ENCODE measurements around the gene ERI3.

Gene ERI3

DNA sequence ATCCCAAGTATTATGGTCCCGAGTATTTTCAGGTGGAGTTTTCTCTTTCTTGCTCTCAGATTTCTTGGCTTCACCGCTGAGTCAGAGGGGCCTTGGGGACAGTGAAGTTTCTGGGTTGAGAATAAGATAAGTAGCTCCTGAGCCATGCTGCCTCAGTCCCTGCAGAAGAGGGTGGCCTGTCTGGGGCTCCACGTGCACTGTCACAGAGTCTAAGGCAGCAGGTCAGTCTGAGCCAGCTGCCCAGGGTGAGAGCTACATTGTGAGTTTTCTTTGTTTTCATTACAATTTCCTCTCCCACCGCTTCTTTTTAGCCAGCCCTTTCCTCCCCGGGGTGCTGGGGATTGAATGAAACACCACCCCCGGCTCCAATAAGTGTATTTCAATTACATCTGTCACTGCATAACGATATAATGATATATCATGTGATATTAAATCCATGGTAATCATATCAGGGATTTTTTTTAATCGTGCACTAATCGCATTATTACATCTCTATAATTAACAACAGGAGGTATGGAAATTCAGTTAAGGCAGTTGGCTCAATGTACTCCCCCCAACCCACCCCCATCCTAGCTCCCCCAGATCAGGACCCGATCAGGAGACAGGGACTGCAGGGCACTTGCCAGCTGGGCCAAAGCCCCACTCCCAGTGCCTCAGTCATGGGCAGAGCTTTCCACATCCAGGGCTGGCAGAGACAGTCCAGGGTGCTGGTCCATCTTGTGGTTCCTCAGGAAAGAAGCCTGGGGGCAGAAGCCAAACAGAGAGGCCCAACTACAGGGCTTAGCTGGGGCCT is 98.1 kb downstream of the ERI3 start:
- no peak for DNase-seq (ENCODE audit: low spot score)
- TF ChIP-seq, protein P1, sequence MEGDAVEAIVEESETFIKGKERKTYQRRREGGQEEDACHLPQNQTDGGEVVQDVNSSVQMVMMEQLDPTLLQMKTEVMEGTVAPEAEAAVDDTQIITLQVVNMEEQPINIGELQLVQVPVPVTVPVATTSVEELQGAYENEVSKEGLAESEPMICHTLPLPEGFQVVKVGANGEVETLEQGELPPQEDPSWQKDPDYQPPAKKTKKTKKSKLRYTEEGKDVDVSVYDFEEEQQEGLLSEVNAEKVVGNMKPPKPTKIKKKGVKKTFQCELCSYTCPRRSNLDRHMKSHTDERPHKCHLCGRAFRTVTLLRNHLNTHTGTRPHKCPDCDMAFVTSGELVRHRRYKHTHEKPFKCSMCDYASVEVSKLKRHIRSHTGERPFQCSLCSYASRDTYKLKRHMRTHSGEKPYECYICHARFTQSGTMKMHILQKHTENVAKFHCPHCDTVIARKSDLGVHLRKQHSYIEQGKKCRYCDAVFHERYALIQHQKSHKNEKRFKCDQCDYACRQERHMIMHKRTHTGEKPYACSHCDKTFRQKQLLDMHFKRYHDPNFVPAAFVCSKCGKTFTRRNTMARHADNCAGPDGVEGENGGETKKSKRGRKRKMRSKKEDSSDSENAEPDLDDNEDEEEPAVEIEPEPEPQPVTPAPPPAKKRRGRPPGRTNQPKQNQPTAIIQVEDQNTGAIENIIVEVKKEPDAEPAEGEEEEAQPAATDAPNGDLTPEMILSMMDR (IDR thresholded peaks at IDR 0.05; ENCODE audit: extremely low read depth, missing control alignments), result no peak

DNA sequence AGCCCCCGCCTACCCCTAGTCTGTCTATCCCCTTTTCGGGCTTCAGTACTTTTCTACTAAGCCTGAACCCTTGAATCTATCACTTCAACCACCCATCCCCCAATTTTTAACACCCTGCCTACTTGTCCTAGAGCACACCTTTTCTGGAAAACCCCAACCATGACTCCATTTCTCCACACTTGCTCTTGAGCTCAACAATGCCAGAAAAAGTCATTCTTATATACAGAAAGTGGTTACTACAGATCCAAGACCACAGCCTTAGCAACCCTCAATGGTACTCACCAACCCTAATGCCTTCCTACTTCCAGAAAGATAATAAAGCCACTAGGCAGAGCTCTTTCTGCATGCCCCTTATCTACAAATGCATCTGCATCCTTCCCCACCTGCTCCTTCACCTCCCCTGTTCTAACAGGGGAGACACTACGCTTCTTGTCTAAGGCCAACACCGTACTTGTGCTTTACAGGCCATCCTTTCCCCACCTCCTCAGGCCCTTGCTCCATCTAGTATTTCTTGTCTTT is 100.6 kb downstream of the ERI3 start:
- TF ChIP-seq, protein P1 (IDR thresholded peaks at IDR 0.05; ENCODE audit: extremely low read depth, missing control alignments), result no peak
- no peak for DNase-seq (ENCODE audit: low spot score)

DNA sequence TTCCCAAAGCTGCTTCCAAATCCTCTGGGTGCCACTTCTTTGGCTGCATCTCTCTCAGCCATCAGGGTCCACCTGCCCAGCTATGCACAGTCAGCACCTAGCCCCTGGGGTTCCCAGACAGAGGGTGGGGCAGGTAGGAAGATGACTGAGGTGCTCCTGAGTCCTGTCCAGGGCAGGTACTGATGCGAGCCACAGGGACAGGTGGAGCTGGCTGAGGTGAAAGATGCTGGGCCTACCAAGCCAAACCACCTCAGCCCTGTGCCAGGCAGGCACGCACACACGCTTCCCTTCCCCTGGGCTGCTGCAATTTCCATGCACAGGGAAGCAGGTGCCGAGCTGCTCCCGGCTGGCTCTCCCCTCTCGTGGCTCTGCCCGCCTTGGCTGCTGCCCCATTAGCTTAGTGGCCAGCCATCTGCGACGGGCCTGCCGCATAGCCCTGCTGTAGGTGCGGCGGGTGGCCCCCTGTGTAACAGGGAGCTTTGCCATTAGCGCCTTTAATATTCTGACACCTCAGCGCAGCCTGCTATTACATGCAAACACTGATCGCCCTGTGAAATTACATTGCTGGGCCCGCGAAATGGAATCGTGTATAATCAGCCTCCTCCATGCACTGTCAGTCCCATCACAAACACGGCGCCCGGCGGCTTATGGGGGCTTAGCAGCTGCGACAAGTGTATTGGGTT is 102.9 kb downstream of the ERI3 start:
- TF ChIP-seq, protein P1 (IDR thresholded peaks at IDR 0.05; ENCODE audit: extremely low read depth, missing control alignments), result no peak
- no peak for DNase-seq (ENCODE audit: low spot score)

DNA sequence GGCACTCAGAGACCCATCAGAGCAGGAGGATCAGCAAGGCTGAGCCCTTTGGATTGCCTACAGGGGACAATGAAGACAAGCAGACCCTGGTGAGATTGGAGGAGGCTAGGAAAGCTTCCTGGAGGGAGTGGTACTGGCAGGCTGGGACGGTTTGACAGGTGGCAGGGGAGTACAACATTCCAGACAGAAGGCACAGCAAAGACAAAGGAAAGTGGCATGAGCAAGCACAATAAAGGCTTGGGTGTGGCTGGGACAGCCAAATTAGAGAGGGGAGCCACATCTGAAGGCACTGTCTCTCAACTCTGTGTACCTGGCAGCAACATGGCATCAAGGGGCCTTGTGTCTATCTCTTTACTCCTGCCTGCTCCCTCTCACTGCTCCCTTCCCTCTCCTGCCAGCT is 103.6 kb downstream of the ERI3 start:
- no peak for DNase-seq (ENCODE audit: low spot score)
- TF ChIP-seq, protein P1 (IDR thresholded peaks at IDR 0.05; ENCODE audit: extremely low read depth, missing control alignments), result no peak

DNA sequence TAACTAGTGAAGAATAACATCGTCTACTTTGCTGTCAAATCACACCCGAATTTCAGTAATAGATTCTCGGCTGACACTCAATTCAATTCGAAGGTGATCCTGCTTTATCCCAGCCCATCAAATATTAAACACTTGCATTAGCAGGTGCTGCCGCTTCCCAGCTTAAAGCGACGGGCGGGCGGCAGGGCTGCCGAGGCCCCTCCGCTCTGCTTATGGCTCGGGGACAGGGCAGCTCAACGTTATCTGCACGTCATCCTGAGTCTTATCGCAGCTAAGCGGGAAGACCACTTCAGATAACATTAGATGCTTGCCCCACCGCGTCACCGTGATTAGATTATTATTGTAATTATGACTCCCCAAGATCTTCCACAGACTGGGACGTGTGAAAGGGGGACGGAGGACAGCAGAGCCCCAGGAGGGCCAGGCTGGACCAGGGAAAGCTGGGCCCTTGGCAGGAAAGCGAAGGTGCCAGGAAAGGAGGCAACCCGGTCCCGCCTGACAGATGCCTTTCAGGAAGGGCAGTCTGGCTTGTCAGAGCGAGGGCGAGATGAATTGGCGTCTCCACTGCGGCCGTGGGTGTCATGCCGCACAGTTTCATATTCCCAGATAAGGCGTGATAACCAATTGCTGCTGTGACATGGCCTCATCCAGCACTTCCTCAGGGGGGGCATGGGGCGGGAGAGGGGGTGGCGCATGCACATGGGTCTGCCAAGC is 104.8 kb downstream of the ERI3 start:
- DNase-seq (ENCODE audit: low spot score), result no peak
- TF ChIP-seq, protein P1 (IDR thresholded peaks at IDR 0.05; ENCODE audit: extremely low read depth, missing control alignments), result no peak

DNA sequence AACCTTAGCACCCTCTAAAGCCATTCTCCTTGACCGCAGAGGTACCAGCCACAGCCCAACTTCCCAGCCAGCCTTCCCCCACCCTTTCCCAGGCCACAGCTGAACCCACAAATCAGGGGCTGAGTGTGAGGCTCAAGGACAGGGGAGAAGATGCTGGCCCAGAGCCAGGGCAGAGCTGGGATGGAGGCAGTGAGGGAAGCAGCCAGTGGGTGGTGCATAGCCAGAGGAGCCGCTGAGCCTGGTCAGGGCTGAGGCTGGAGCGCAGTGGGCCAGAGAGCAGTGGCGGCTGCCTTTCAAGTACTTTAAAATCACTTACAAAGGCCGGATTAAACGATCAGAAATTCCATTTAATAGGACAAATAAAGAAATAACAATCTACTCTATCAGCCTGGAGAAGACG is 105.5 kb downstream of the ERI3 start:
- TF ChIP-seq, protein P1 (IDR thresholded peaks at IDR 0.05; ENCODE audit: extremely low read depth, missing control alignments), result no peak
- DNase-seq (ENCODE audit: low spot score), result no peak

DNA sequence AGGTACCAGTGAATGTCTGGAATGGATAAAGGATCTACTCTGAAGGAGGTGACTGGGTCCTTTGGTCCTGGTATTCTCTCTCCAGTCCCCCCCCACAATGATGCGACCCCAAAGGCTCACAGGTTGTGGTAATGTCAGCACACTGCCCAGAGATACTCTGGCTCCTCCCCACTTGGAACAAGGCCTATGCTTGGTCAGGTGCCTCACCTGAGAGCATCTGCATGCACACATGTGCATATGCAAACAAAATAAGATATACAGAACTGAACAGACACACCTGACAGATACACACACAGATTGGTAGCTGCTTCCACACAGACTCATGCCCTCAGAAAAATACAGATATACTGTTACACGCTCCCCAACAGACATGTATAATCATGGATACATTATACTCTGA is 108.3 kb downstream of the ERI3 start:
- no peak for DNase-seq (ENCODE audit: low spot score)
- TF ChIP-seq, protein P1 (IDR thresholded peaks at IDR 0.05; ENCODE audit: extremely low read depth, missing control alignments), result no peak
